GM13977 (cell line): ENCODE measurements around the gene CHERP.

Experiments
- DNase-seq: peaks from one replicate; pipeline ENCODE4 v3.0.0; 2012; ENCODE audit warnings: low spot score
- in situ Hi-C: fragments of 300-500 bp; cut with MboI; formaldehyde crosslinking; loops from one replicate; pipeline ENCODE4 v1.12.0; 2022; ENCODE audit warnings: low sequenced_read_pairs, low pct_unique_long_range_greater_than_20kb, mixed read lengths, inconsistent platforms; ENCODE audit not compliant: unreplicated experiment
- TF ChIP-seq, protein P1 (sequence below): IDR thresholded peaks from 2 replicates; pipeline ENCODE4 v1.5.1; 2012; ENCODE audit warnings: mild to moderate bottlenecking, control low read depth; ENCODE audit not compliant: insufficient read depth; ENCODE audit errors: extremely low read depth, missing control alignments

The CHERP gene, protein sequence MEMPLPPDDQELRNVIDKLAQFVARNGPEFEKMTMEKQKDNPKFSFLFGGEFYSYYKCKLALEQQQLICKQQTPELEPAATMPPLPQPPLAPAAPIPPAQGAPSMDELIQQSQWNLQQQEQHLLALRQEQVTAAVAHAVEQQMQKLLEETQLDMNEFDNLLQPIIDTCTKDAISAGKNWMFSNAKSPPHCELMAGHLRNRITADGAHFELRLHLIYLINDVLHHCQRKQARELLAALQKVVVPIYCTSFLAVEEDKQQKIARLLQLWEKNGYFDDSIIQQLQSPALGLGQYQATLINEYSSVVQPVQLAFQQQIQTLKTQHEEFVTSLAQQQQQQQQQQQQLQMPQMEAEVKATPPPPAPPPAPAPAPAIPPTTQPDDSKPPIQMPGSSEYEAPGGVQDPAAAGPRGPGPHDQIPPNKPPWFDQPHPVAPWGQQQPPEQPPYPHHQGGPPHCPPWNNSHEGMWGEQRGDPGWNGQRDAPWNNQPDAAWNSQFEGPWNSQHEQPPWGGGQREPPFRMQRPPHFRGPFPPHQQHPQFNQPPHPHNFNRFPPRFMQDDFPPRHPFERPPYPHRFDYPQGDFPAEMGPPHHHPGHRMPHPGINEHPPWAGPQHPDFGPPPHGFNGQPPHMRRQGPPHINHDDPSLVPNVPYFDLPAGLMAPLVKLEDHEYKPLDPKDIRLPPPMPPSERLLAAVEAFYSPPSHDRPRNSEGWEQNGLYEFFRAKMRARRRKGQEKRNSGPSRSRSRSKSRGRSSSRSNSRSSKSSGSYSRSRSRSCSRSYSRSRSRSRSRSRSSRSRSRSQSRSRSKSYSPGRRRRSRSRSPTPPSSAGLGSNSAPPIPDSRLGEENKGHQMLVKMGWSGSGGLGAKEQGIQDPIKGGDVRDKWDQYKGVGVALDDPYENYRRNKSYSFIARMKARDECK

GRCh38 chr19:16542045-16542909 lies at the start of gene CHERP:
Gene CHERP, minus strand, starts transcription at chr19:16542437. Its CDS starts 59 bp downstream, at chr19:16542378.
- TF ChIP-seq, protein P1, sequence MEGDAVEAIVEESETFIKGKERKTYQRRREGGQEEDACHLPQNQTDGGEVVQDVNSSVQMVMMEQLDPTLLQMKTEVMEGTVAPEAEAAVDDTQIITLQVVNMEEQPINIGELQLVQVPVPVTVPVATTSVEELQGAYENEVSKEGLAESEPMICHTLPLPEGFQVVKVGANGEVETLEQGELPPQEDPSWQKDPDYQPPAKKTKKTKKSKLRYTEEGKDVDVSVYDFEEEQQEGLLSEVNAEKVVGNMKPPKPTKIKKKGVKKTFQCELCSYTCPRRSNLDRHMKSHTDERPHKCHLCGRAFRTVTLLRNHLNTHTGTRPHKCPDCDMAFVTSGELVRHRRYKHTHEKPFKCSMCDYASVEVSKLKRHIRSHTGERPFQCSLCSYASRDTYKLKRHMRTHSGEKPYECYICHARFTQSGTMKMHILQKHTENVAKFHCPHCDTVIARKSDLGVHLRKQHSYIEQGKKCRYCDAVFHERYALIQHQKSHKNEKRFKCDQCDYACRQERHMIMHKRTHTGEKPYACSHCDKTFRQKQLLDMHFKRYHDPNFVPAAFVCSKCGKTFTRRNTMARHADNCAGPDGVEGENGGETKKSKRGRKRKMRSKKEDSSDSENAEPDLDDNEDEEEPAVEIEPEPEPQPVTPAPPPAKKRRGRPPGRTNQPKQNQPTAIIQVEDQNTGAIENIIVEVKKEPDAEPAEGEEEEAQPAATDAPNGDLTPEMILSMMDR, result no peak
- in situ Hi-C loops, result no loop called here
- DNase-seq, result peak; percentile 97

GRCh38 chr19:16590876-16591802 lies 48.9 kb upstream of the CHERP start:
- TF ChIP-seq, protein P1, result no peak
- no peak for DNase-seq
- in situ Hi-C loops, result no loop called here

DNA sequence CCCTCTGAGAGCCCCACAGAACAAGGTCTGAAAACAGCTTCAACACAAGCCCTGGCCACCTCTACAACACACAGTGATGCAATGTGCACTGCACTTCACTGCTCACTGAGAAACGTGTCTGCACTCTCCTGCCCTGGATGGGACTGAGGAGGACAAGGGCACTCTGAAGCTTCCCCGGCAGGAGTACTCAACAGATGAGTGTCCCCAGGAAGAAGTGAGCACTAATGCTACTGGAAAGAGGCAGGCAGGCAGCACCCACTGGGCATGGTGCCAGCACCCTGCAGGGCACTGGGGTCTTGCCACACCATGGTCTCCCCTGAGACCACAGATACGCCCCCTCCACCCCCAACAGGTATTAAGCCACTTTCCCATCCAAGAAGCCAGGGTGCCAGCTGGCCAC lies 47.7 kb upstream of the CHERP start:
- TF ChIP-seq, protein P1, result no peak
- in situ Hi-C loops, result no loop called here
- no peak for DNase-seq

DNA sequence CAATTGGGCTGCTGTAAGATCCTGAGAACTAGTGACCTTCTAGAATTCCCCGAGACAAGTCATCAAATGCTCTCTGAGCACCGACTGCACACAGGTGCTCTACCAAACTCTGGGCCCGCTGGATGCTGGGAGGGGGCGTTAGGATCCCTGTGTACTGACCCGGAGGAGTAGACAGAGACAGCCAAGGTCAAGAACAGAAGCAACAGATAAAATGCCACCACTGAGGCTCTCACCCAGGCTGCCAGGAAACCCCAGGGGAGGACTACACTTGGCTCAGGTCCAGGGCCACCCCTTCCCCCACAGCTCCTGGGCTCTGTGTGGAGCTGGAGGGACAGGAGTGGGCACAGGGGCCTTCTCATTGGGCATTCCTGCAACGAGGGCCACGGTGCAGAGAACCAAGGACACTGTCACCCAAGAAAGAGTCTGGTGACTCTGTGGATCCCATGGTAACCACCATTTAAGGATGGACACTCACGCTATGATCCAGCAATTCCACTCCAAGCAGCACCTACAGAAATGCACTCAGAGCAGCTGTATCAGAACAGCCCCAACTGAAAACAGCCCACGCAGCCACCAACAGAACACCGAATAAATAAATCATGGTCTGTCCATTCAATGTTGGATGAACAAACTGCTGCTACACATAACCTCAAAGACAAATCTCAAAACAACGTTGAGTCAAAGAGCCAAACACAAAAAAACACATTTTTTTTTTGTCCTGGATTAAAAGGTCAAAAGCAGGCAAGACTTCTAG lies 46.8 kb upstream of the CHERP start:
- DNase-seq, result no peak
- in situ Hi-C loops, result no loop called here
- TF ChIP-seq, protein P1, result no peak
